WTC11 (cell line): ENCODE measurements around the gene ANTXR1.

Experiments
- ATF1 ChIP-seq: sonication (generic); formaldehyde crosslinking; IDR thresholded peaks from 2 replicates; pipeline ENCODE4 v1.8.1; 2023; ENCODE audit warnings: mild to moderate bottlenecking, moderate library complexity, missing genetic modification reagents
- CTCF ChIP-seq: fragments of 200-600 bp; IDR thresholded peaks from 2 replicates; pipeline ENCODE4 v1.8.0; 2022; ENCODE audit warnings: antibody characterized with exemption
- FOXJ3 ChIP-seq: sonication (generic); formaldehyde crosslinking; IDR thresholded peaks from 2 replicates; pipeline ENCODE4 v1.9.0; 2021; ENCODE audit warnings: missing genetic modification reagents, mild to moderate bottlenecking, borderline replicate concordance
- FOXK1 ChIP-seq: sonication (generic); formaldehyde crosslinking; IDR thresholded peaks from 2 replicates; pipeline ENCODE4 v1.8.0; 2022; ENCODE audit warnings: mild to moderate bottlenecking, moderate library complexity, missing genetic modification reagents
- STAT6 ChIP-seq: sonication (generic); formaldehyde crosslinking; conservative IDR thresholded peaks from 2 replicates; pipeline ENCODE4 v1.8.1; 2023; ENCODE audit warnings: mild to moderate bottlenecking, low read depth, missing genetic modification reagents, moderate library complexity
- TEAD4 ChIP-seq: sonication (generic); formaldehyde crosslinking; IDR thresholded peaks from 2 replicates; pipeline ENCODE4 v1.8.0; 2022; ENCODE audit warnings: mild to moderate bottlenecking, missing genetic modification reagents
- ZNF138 ChIP-seq: sonication (generic); formaldehyde crosslinking; conservative IDR thresholded peaks from 2 replicates; pipeline ENCODE4 v1.8.1; 2022; ENCODE audit warnings: mild to moderate bottlenecking, moderate library complexity, missing genetic modification reagents
- TF ChIP-seq, protein P1 (sequence below): sonication (generic); formaldehyde crosslinking; IDR thresholded peaks from 2 replicates; pipeline ENCODE4 v1.8.1; 2022; ENCODE audit warnings: mild to moderate bottlenecking, missing genetic modification reagents, moderate library complexity, borderline replicate concordance
- TF ChIP-seq, protein P2 (sequence below): sonication (generic); formaldehyde crosslinking; IDR thresholded peaks from 2 replicates; pipeline ENCODE4 v1.8.0; 2022; ENCODE audit warnings: mild to moderate bottlenecking, missing genetic modification reagents
- TF ChIP-seq, protein P3 (sequence below): fragments of 250-450 bp; sonication (Bioruptor Pico); IDR thresholded peaks from 2 replicates; pipeline ENCODE4 v1.9.0; 2021; ENCODE audit warnings: mild to moderate bottlenecking, borderline replicate concordance

DNA sequence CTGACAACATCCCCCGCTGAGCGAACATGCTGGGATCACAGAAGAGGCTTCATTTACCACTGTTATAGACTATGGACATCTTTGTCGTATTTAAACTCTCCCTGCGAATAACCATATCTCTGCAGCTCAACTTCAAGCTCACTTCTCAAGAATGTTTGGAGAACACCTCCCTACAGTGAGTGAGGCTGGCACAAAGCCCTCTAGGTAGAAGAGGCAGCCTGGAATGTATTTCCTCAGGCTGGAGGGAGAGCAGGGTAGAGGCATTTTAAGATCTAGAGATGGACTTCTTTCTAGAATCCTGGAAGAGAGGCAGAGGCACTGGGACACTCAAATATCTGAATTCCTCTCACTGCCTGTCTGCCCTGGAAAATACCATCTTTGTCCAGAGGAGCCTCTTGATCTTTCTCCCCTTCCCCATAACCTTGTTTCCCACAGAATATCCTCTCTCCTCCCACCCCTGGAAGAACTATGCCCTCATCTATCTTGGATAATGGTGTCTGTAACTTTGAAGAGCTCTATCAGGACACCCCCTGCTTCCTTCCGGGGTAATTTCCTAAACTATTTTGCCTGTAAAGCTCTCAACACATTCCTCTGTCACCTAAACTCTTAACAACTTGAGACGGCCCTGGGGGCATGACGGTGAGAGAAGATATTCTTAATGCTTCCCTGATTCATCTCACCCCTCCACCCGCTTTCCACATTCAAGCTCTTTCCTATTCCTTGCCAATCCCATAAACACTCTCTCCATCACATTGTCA is 2.4 kb upstream of the ANTXR1 start:
- TF ChIP-seq, protein P1, sequence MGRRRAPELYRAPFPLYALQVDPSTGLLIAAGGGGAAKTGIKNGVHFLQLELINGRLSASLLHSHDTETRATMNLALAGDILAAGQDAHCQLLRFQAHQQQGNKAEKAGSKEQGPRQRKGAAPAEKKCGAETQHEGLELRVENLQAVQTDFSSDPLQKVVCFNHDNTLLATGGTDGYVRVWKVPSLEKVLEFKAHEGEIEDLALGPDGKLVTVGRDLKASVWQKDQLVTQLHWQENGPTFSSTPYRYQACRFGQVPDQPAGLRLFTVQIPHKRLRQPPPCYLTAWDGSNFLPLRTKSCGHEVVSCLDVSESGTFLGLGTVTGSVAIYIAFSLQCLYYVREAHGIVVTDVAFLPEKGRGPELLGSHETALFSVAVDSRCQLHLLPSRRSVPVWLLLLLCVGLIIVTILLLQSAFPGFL (CRISPR knock-in tag) = no peak
- TF ChIP-seq FOXJ3 (no peak), ZNF138 (no peak), CTCF (no peak), FOXK1 (CRISPR knock-in tag) (no peak), STAT6 (CRISPR knock-in tag) (no peak), ATF1 (CRISPR knock-in tag) (no peak), TEAD4 (CRISPR knock-in tag) (no peak)
- TF ChIP-seq, protein P2, sequence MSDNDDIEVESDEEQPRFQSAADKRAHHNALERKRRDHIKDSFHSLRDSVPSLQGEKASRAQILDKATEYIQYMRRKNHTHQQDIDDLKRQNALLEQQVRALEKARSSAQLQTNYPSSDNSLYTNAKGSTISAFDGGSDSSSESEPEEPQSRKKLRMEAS = no peak
- TF ChIP-seq, protein P3, sequence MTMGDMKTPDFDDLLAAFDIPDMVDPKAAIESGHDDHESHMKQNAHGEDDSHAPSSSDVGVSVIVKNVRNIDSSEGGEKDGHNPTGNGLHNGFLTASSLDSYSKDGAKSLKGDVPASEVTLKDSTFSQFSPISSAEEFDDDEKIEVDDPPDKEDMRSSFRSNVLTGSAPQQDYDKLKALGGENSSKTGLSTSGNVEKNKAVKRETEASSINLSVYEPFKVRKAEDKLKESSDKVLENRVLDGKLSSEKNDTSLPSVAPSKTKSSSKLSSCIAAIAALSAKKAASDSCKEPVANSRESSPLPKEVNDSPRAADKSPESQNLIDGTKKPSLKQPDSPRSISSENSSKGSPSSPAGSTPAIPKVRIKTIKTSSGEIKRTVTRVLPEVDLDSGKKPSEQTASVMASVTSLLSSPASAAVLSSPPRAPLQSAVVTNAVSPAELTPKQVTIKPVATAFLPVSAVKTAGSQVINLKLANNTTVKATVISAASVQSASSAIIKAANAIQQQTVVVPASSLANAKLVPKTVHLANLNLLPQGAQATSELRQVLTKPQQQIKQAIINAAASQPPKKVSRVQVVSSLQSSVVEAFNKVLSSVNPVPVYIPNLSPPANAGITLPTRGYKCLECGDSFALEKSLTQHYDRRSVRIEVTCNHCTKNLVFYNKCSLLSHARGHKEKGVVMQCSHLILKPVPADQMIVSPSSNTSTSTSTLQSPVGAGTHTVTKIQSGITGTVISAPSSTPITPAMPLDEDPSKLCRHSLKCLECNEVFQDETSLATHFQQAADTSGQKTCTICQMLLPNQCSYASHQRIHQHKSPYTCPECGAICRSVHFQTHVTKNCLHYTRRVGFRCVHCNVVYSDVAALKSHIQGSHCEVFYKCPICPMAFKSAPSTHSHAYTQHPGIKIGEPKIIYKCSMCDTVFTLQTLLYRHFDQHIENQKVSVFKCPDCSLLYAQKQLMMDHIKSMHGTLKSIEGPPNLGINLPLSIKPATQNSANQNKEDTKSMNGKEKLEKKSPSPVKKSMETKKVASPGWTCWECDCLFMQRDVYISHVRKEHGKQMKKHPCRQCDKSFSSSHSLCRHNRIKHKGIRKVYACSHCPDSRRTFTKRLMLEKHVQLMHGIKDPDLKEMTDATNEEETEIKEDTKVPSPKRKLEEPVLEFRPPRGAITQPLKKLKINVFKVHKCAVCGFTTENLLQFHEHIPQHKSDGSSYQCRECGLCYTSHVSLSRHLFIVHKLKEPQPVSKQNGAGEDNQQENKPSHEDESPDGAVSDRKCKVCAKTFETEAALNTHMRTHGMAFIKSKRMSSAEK = no peak
